Psoas muscle (tissue), 8 donors: ENCODE measurements around the gene KATNBL1. TPM values are rescaled to one million over a fixed set of nuclear protein-coding genes. Genes with fewer than 3 reads are reported as not detected.

ENCODE experiments used
- ATAC-seq, 4 donors: fragments of 200-7000 bp; cut with Tn5 transposase; one replicate each; pipeline ENCODE4 v1.9.1; 2020; ENCODE audit warnings: moderate library complexity in 3 of 4, mild to moderate bottlenecking in 2 of 4
- DNase-seq, 2 donors: peaks; one replicate each; pipeline ENCODE4 v3.0.0-alpha.2; 2020
- H3K27ac ChIP-seq: fragments of 200-600 bp; one replicate; pipeline ENCODE4 v1.8.0; 2022
- H3K27me3 ChIP-seq, 3 donors: fragments of 200-600 bp in 1 of 3; one replicate each; pipeline versions ENCODE4 v1.6.1 to v1.8.0; 2013 to 2022; ENCODE audit warnings: low read length in 2 of 3, mild to moderate bottlenecking in 2 of 3, moderate library complexity in 1 of 3; ENCODE audit not compliant: insufficient read depth in 3 of 3
- H3K36me3 ChIP-seq, 2 donors: fragments of 200-600 bp in 1 of 2; one replicate each; pipeline versions ENCODE4 v1.6.1 to v1.8.0; 2013 to 2022; ENCODE audit warnings: low read depth in 1 of 2, mild to moderate bottlenecking in 1 of 2, moderate library complexity in 1 of 2; ENCODE audit not compliant: insufficient read depth in 1 of 2
- H3K4me1 ChIP-seq: fragments of 200-600 bp; one replicate; pipeline ENCODE4 v1.8.0; 2022
- H3K4me3 ChIP-seq: fragments of 200-600 bp; one replicate; pipeline ENCODE4 v1.8.0; 2022; ENCODE audit warnings: mild to moderate bottlenecking
- H3K9me3 ChIP-seq: fragments of 200-600 bp; one replicate; pipeline ENCODE4 v1.8.0; 2022
- CTCF ChIP-seq: fragments of 200-600 bp; IDR thresholded peaks from one replicate; pipeline ENCODE4 v1.8.0; 2022; ENCODE audit warnings: antibody characterized with exemption
- WGBS, 3 donors: extraction: QIAGEN DNeasy Blood & Tissue Kit; methylation state at CpG; one replicate each; pipeline versions ENCODE4 v1.1.6 to v1.1.7; 2013; 5-methylcytosine and 5-hydroxymethylcytosine counted together
- intact Hi-C, 2 donors: fragments of 100-400 bp; cut with DNase I; formaldehyde crosslinking; loops; one replicate each; pipeline versions ENCODE4 v1.11.0 to v1.14.2; 2022
- polyA plus RNA-seq, 3 donors: library from polyadenylated mRNA; stranded (reverse); fragments of 200-250 nt; gene quantifications; one replicate each; pipeline ENCODE4 v1.2.3, GENCODE V29; 2013
- total RNA-seq, 4 donors: library from RNA; stranded (reverse); fragmentation: NEBNext Ultra II Directional in 2 of 4; extraction: Animal tissue kit (Norgen Biotek cat#: 25700) in 2 of 4; gene quantifications; one replicate each; pipeline versions ENCODE4 v1.2.1 to v1.2.4, GENCODE V29; 2021 to 2023
- donor health status: healthy with polysubstance abuse.
- donor health status: DM: no; HTN: no; CAD: no; lungs with moderate emphysema.
- donor health status: Bipolar disorder and iron deficiency.
- donor health status: healthy.
- donor health status: DM: yes; HTN: yes; CAD: no.
- donor health status: DM: no; HTN: no; CAD: no.
- donor health status: DM: no; HTN: no; CAD: no.
- donor health status: DM: yes; HTN: yes; CAD: no.

The KATNBL1 gene
- total and polyA plus RNA-seq, 7 donors, result 10.4 to 22.3 (median 17.3) TPM

GRCh38 chr15:34223904-34224596 lies 14.2 kb upstream of the KATNBL1 start:
- ATAC-seq, result peak; percentile 13 to 50 (median 29)
- Histone ChIP-seq H3K27me3 (no peaks in the 10 kb centered on the region), H3K4me1 (peaks cover 13% of the 10 kb centered on the region), H3K27ac (peak overlapping the region; percentile 94), H3K4me3 (peak overlapping the region; percentile 96), H3K36me3 (peaks cover 4 to 29% of the 10 kb centered on the region in 2 donors), H3K9me3 (no peaks in the 10 kb centered on the region)
- intact Hi-C loops, result loop anchor here in 1 of 2 donors (2.0 kb wide), 1 partner anchor 123 kb away; the partner anchor contains the start of gene EMC7
- WGBS, 3 donors, result 30 to 50% (median 47%) methylated on average over 24 of the region's 24 CpGs
- DNase-seq, result no peak
- TF ChIP-seq CTCF, result no peak

- Histone ChIP-seq H3K36me3 (no peaks in the 10 kb centered on the region), H3K4me1 (no peaks in the 10 kb centered on the region), H3K9me3 (no peaks in the 10 kb centered on the region), H3K27ac (no peak overlapping the region), H3K4me3 (no peak overlapping the region), H3K27me3 (no peaks in the 10 kb centered on the region)
- no peak for TF ChIP-seq CTCF
- 84 to 88% (median 88%) methylated on average over 7 of the region's 7 CpGs for WGBS, 3 donors
- DNase-seq, result no peak
- no peak for ATAC-seq
- intact Hi-C loops, result no loop called here
These were observed 7.8 kb upstream of the KATNBL1 start for GRCh38 chr15:34217587-34218225.

DNA sequence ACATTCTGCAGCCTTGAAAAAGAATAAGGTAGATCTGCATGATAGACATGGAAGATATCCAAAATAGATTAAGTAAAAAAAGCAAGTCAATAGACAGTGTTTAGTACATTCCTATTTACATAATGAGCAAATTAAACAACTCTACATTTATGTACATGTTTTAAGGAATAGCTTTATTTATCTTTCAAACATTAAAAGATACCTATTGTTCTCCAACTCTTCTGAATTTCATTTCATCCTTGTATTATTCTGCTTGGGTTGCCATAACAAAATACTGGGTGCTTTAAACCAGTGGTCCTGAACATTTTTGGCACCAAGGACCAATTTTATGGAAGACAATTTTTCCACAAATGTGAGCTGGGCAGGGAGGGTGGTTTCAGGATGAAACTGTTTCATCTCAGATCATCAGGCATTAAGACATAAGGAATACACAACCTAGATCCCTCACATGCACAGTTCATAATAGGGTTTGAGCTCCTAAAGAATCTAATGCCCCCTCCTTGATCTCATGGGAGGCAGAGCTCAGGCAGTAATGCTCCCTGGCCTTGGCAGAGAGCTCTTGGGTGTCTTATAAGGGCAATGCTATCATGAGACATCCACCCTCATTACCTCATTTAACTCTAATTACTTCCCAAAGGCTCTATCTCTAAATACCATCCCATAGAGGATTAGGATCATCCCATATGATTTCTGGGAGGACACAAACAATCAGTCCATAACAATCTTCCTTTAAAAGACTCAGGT lies 6.8 kb upstream of the KATNBL1 start:
- Histone ChIP-seq H3K36me3 (no peaks in the 10 kb centered on the region), H3K27ac (no peak overlapping the region), H3K27me3 (no peaks in the 10 kb centered on the region), H3K4me3 (no peak overlapping the region), H3K4me1 (no peaks in the 10 kb centered on the region), H3K9me3 (no peaks in the 10 kb centered on the region)
- ATAC-seq (no peak), DNase-seq (no peak)
- TF ChIP-seq CTCF, result no peak
- intact Hi-C loops, result no loop called here

DNA sequence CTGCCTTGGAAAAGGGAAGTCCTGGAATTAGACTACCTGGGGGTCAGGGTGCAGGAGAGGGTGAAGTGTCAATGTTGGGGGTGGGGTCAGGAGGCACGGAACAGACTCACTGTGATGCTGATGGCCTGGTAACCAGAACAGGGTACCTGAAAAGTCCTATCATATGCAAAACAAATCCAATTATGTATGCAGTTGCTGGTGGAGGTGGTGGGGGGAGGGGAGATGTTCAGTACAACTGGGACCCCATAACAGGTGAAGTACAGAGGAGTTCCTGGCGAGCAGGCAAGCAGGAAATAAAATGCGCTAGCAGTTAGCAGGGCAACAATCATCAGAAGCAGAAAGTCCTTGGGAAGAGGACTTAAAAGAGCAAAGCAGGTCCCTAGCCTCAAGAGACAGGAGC lies 4.2 kb upstream of the KATNBL1 start:
- Histone ChIP-seq H3K9me3 (no peaks in the 10 kb centered on the region), H3K27ac (no peak overlapping the region), H3K36me3 (no peaks in the 10 kb centered on the region), H3K27me3 (no peaks in the 10 kb centered on the region), H3K4me1 (peaks cover under 1% of the 10 kb centered on the region), H3K4me3 (no peak overlapping the region)
- 52 to 64% (median 53%) methylated on average over 3 of the region's 3 CpGs for WGBS, 3 donors
- TF ChIP-seq CTCF, result no peak
- no peak for DNase-seq
- ATAC-seq, result no peak
- intact Hi-C loops, result loop anchor here in 1 of 2 donors (5.0 kb wide), 1 partner anchor 102 kb away; no protein-coding TSS in a partner anchor
